Osteoblast (primary cell): ENCODE results near the gene CLMP. TPM values are rescaled to one million over a fixed set of nuclear protein-coding genes. Genes with fewer than 3 reads are reported as not detected.

Experiments used
- DNase-seq: peaks from one replicate; pipeline ENCODE4 v3.0.0; 2011; ENCODE audit warnings: low spot score, mixed read lengths; ENCODE audit not compliant: insufficient read length; ENCODE audit errors: missing footprints
- H2AFZ ChIP-seq: 2 replicates; pipeline ENCODE4 v1.6.0; 2011; ENCODE audit warnings: mild to moderate bottlenecking, low read length
- H3K27ac ChIP-seq: 2 replicates; pipeline ENCODE4 v1.5.1; 2011; ENCODE audit warnings: mild to moderate bottlenecking, low read depth, low read length, moderate library complexity
- H3K27me3 ChIP-seq: 2 replicates; pipeline ENCODE4 v1.6.0; 2012; ENCODE audit warnings: mild to moderate bottlenecking, control low read depth, inconsistent platforms, low read length, moderate library complexity; ENCODE audit not compliant: insufficient read depth
- H3K36me3 ChIP-seq: 2 replicates; pipeline ENCODE4 v1.5.1; 2011; ENCODE audit warnings: mild to moderate bottlenecking, low read length, control low read depth, moderate library complexity; ENCODE audit not compliant: insufficient read depth
- H3K4me1 ChIP-seq: 2 replicates; pipeline ENCODE4 v1.5.1; 2011; ENCODE audit warnings: mild to moderate bottlenecking, low read length, control low read depth, moderate library complexity; ENCODE audit not compliant: insufficient read depth
- H3K4me2 ChIP-seq: 2 replicates; pipeline ENCODE4 v1.6.0; 2011; ENCODE audit warnings: mild to moderate bottlenecking, low read length; ENCODE audit not compliant: insufficient read depth
- H3K4me3 ChIP-seq: fragments of 200-600 bp; sonication (generic); 3 replicates; pipeline ENCODE4 v1.5.1; 2012; ENCODE audit warnings: mild to moderate bottlenecking, low read length, inconsistent platforms; ENCODE audit not compliant: insufficient read depth
- H3K79me2 ChIP-seq: 2 replicates; pipeline ENCODE4 v1.6.0; 2012; ENCODE audit warnings: mild to moderate bottlenecking, low read length, control low read depth, inconsistent platforms; ENCODE audit not compliant: insufficient read depth
- H3K9me3 ChIP-seq: 2 replicates; pipeline ENCODE4 v1.5.1; 2011; ENCODE audit warnings: low read depth, low read length, control low read depth
- H4K20me1 ChIP-seq: 2 replicates; pipeline ENCODE4 v1.6.0; 2012; ENCODE audit warnings: mild to moderate bottlenecking, low read length, control low read depth; ENCODE audit not compliant: insufficient read depth
- total RNA-seq: library from RNA; depleted of rRNA; stranded (reverse); fragments of >200 nt; gene quantifications from 2 replicates; pipeline ENCODE4 v1.2.3, GENCODE V29; 2012
- TF ChIP-seq, protein P1 (sequence below): IDR thresholded peaks from 2 replicates; pipeline ENCODE4 v1.5.1; 2011; ENCODE audit warnings: mild to moderate bottlenecking, low read depth, low read length, moderate library complexity; ENCODE audit errors: extremely low read depth

The CLMP gene
- total RNA-seq, 1 donor: 210 TPM

DNA sequence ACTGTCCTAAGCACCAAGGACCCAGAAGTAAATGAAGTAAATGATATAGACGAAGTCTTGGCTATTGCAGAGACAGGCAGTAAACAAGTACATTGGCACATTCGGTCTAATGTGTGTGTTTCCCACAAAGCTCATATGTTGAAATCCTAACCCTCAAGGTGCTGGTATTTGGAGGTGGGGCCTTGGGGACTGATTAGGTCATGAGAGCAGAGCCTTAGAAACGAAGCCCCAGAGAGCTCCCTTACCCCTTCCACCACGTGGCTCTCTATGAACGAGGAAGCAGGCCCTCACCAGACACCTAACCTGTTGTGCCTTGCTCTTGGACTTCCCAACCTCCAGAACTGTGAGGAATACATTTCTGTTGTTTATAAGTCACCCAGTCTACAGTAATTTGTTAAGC lies 14.9 kb downstream of the CLMP start:
- no peak for DNase-seq
- Histone ChIP-seq H3K4me2 (no peak overlapping the region), H3K27ac (peak overlapping the region; percentile 83), H4K20me1 (no peaks in the 10 kb centered on the region), H3K27me3 (no peaks in the 10 kb centered on the region), H2AFZ (no peak overlapping the region), H3K79me2 (peaks cover 96% of the 10 kb centered on the region), H3K9me3 (no peaks in the 10 kb centered on the region), H3K4me1 (peaks cover 81% of the 10 kb centered on the region), H3K36me3 (peaks cover 67% of the 10 kb centered on the region), H3K4me3 (no peak overlapping the region)
- TF ChIP-seq, protein P1, sequence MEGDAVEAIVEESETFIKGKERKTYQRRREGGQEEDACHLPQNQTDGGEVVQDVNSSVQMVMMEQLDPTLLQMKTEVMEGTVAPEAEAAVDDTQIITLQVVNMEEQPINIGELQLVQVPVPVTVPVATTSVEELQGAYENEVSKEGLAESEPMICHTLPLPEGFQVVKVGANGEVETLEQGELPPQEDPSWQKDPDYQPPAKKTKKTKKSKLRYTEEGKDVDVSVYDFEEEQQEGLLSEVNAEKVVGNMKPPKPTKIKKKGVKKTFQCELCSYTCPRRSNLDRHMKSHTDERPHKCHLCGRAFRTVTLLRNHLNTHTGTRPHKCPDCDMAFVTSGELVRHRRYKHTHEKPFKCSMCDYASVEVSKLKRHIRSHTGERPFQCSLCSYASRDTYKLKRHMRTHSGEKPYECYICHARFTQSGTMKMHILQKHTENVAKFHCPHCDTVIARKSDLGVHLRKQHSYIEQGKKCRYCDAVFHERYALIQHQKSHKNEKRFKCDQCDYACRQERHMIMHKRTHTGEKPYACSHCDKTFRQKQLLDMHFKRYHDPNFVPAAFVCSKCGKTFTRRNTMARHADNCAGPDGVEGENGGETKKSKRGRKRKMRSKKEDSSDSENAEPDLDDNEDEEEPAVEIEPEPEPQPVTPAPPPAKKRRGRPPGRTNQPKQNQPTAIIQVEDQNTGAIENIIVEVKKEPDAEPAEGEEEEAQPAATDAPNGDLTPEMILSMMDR: no peak

DNA sequence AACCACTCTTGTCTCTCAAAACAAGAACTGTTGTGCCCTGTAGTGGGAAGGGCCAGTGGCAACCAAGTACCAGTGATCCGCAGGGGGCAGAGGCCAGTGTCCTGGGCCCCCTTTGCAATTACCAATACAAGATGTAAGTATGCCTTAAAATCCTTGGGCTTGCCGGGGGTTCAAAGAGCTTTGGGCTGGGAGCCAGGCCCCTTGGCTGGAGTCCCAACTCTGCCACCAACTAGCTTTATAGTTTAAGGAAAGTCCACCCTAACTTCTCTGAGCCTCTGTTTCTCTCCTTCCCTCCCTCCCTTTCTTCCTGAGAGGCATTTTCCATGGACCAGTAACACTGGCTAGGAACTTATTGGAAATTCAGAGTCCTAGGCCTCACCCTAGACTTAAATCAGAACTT lies 15.5 kb downstream of the CLMP start:
- Histone ChIP-seq H3K27ac (peak overlapping the region; percentile 83), H2AFZ (no peak overlapping the region), H3K4me3 (no peak overlapping the region), H3K36me3 (peaks cover 61% of the 10 kb centered on the region), H3K79me2 (peaks cover 91% of the 10 kb centered on the region), H3K27me3 (no peaks in the 10 kb centered on the region), H4K20me1 (no peaks in the 10 kb centered on the region), H3K4me1 (peaks cover 79% of the 10 kb centered on the region), H3K9me3 (no peaks in the 10 kb centered on the region), H3K4me2 (no peak overlapping the region)
- TF ChIP-seq, protein P1: no peak
- DNase-seq: no peak

GRCh38 chr11:123178186-123178585 lies 16.9 kb downstream of the CLMP start:
- Histone ChIP-seq H3K4me2 (no peak overlapping the region), H4K20me1 (no peaks in the 10 kb centered on the region), H3K4me3 (no peak overlapping the region), H3K36me3 (peaks cover 53% of the 10 kb centered on the region), H3K27ac (peak overlapping the region; percentile 38), H3K4me1 (peaks cover 79% of the 10 kb centered on the region), H2AFZ (no peak overlapping the region), H3K27me3 (no peaks in the 10 kb centered on the region), H3K9me3 (no peaks in the 10 kb centered on the region), H3K79me2 (peaks cover 78% of the 10 kb centered on the region)
- DNase-seq: no peak
- TF ChIP-seq, protein P1: no peak

- no peaks in the 10 kb centered on the region for H3K27me3 ChIP-seq
- H2AFZ ChIP-seq: no peak overlapping the region
- H3K36me3 ChIP-seq: peaks cover 57% of the 10 kb centered on the region
- TF ChIP-seq, protein P1: no peak
- no peak for DNase-seq
- H3K4me2 ChIP-seq: no peak overlapping the region
- no peaks in the 10 kb centered on the region for H3K9me3 ChIP-seq
- H3K4me3 ChIP-seq: no peak overlapping the region
- peaks cover 76% of the 10 kb centered on the region for H3K4me1 ChIP-seq
- H3K27ac ChIP-seq: peak overlapping the region; percentile 92
- H3K79me2 ChIP-seq: peaks cover 78% of the 10 kb centered on the region
- H4K20me1 ChIP-seq: no peaks in the 10 kb centered on the region
These were observed 18.3 kb downstream of the CLMP start for GRCh38 chr11:123176785-123177184.
